MM.1S (cell line): ENCODE results near the gene HS6ST3.

ENCODE experiments used
- EZH2 ChIP-seq: fragments of 300-600 bp; sonication (generic); optimal IDR thresholded peaks from 2 replicates; pipeline ENCODE3; 2017; ENCODE audit warnings: low read depth, mild to moderate bottlenecking, antibody characterized with exemption, low read length, mixed read lengths
- EZH2phosphoT487 ChIP-seq: fragments of 300-600 bp; sonication (generic); IDR thresholded peaks from 2 replicates; pipeline ENCODE4 v1.6.1; 2018; ENCODE audit warnings: antibody characterized with exemption, low read length
- TF ChIP-seq, protein P1 (sequence below): fragments of 300-600 bp; sonication (generic); IDR thresholded peaks from 2 replicates; pipeline ENCODE4 v1.5.1; 2016; ENCODE audit warnings: antibody characterized with exemption, low read length, mixed read lengths

DNA sequence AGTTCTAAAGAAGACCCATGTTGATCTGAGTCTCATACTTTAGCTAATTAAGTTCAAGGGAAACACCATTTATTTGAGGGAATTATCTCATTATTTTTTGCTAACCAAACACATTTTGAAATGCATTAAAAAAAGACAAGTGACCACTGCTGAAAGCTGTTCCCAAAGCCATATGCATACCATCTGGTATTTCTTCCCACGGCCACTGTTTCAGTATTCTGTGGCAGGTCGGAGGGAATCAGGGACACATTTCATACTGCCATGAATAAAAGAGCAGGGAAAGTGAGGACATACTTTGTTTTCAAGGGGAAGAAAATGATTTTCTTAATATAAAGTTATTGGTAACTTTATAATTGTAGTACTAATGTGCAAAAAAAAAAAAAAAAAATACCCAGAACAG is 401.2 kb downstream of the HS6ST3 start:
- no peak for TF ChIP-seq EZH2phosphoT487
- TF ChIP-seq, protein P1, sequence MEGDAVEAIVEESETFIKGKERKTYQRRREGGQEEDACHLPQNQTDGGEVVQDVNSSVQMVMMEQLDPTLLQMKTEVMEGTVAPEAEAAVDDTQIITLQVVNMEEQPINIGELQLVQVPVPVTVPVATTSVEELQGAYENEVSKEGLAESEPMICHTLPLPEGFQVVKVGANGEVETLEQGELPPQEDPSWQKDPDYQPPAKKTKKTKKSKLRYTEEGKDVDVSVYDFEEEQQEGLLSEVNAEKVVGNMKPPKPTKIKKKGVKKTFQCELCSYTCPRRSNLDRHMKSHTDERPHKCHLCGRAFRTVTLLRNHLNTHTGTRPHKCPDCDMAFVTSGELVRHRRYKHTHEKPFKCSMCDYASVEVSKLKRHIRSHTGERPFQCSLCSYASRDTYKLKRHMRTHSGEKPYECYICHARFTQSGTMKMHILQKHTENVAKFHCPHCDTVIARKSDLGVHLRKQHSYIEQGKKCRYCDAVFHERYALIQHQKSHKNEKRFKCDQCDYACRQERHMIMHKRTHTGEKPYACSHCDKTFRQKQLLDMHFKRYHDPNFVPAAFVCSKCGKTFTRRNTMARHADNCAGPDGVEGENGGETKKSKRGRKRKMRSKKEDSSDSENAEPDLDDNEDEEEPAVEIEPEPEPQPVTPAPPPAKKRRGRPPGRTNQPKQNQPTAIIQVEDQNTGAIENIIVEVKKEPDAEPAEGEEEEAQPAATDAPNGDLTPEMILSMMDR: no peak
- TF ChIP-seq EZH2: no peak
